GM12873 (cell line): ENCODE results near the gene NRTN.

Experiments used
- TF ChIP-seq, protein P1 (sequence below): IDR thresholded peaks from 2 replicates; pipeline ENCODE4 v1.5.1; 2012; ENCODE audit warnings: low read depth, mild to moderate bottlenecking, moderate library complexity, low read length, control low read depth; ENCODE audit not compliant: insufficient read depth; ENCODE audit errors: missing control alignments

Gene NRTN

DNA sequence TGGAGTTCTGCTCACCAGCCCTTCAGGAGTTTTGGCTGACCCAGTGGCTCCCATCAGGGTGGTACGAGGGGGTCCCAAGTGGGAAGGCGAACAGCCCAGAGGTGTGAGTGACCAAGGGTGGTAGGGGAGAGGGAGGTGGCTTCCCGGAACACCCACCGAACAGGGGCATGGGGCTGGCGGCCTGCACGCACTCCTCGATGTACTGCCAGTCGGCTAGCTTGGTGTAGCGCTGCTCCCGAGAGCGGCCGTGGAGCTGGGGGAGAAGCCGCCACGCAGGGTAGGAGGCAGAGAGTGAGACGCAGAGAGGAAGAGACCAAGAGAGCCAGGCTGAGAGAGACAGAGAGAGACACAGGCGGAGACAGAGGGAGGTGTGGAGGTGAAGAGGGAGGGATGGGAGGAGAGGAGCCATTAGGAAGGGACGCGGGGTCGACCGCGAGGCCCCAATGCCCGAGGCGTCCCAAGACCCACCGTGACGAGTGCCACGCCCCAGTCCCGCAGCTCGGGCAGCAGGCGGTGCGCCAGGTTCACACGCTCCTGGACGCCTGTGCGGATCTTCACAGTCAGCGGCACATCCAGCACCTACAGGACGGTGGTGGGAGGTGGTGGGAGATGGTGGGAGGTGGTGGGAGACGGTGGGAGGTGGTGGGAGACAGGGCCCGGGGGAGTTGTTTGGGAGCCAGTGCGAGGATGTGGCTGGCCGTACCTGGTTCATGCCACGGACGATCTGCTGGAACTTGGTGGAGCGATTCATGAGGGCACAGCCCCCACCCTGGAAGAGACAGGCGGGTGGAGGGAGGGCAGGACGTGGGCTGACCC, 18.1 kb upstream of the NRTN start:
- TF ChIP-seq, protein P1, sequence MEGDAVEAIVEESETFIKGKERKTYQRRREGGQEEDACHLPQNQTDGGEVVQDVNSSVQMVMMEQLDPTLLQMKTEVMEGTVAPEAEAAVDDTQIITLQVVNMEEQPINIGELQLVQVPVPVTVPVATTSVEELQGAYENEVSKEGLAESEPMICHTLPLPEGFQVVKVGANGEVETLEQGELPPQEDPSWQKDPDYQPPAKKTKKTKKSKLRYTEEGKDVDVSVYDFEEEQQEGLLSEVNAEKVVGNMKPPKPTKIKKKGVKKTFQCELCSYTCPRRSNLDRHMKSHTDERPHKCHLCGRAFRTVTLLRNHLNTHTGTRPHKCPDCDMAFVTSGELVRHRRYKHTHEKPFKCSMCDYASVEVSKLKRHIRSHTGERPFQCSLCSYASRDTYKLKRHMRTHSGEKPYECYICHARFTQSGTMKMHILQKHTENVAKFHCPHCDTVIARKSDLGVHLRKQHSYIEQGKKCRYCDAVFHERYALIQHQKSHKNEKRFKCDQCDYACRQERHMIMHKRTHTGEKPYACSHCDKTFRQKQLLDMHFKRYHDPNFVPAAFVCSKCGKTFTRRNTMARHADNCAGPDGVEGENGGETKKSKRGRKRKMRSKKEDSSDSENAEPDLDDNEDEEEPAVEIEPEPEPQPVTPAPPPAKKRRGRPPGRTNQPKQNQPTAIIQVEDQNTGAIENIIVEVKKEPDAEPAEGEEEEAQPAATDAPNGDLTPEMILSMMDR: no peak

DNA sequence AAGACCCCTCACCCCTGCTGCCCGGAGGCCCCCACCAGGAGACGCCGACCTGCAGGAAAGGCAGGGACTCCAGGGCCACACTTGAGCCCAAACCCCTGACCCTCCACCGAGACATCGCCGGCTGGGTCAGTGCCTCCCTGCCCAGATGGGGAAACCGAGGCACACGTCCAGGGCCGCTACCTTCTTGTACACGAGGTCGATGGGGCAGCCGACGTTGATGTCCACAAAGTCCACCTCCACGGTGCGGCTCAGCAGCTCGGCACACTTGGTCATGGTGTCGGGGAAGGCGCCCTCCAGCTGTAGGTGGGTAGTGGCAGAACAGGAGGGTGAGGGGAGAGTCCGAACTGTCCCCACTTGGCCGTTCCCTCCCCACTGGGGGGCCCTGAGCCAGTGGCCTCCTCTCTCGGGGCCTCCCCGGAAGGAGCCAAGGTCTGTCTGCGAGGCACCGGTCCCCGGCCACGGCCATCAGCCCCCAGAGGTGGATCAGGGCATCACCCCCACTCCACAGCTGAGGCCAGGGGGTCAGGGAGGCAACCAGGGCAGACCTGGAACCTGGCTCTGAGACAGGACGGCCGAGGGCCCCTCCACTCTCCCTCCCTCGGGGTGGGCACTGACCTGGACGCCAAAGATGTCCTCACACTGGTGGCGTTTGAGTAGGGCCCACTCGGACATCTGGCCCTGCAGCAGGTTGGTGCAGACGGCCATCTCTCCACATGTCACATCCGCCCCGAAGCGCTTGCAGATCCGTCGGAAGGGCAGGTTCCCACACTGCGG, 17.3 kb upstream of the NRTN start:
- TF ChIP-seq, protein P1: no peak

DNA sequence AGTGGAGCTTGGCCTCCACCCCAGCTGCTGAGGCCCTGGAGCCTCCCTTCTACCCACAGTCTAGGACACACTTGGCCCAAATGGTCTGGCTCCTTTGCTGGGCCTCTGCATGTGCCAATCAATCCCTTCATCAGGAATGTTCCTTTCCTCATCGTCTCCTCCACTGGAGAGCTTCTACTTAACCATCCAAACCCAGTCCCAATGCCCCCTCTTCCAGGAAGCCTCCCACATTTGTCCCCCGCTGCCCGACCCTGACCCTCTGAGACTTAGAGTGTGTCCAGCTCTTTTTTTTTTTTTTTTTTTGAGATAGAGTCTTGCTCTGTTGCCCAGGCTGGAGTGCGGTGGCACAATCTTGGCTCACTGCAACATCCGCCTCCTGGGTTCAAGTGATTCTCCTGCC, 16.4 kb upstream of the NRTN start:
- TF ChIP-seq, protein P1: no peak

DNA sequence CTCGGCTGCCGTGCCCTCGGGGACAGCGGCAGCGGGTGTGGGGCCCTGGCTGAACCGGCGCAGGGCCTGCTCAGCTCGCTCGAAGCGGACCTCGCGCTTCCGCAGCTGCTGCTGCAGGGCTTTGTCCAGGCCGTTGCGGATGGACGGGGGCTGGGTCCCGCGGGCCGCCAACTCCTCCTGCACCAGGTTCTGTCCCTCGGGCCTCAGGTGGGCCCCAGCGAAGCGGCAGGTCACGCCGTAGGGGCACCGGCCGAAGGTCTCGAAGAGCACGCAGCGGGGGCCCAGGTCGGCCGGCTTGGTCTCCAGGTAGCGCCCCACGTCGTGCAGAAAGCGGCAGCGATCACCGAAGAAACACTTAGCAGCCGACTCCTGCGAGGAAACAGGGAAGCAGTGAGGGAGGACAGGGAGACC, 15.5 kb upstream of the NRTN start:
- TF ChIP-seq, protein P1: no peak

DNA sequence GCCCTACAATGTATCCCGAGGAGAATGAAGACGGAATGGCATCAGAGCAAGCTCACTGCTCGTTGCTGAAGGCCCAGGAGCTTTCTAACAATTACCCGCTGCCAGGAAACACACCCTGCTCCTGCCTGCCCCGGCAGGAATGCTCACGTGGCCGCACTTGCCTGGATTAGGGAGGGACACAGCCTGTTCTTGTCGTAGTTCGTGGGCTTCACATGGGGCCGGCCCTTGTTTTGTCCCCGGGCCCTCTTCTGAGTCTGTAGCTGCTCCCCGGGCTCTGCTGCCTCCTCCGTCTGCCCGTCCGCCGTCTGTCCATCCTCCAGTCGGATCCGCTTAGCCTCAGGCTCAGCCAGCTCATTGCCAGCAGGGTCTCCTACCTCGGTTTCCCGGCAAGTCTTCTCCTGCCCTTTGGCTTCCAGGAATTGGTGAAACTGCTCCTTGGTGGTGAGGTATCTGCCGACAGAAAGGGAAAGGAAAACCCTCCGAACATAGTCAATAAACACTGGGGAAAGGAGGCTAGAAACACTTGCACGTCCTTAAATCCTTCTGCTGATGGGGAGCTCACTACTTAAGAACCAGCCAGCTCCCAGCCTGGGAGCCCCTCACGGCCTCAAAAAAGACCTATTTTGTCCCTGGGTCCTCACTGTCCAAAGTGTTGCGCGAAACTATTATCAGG, 14.8 kb upstream of the NRTN start:
- TF ChIP-seq, protein P1: no peak

DNA sequence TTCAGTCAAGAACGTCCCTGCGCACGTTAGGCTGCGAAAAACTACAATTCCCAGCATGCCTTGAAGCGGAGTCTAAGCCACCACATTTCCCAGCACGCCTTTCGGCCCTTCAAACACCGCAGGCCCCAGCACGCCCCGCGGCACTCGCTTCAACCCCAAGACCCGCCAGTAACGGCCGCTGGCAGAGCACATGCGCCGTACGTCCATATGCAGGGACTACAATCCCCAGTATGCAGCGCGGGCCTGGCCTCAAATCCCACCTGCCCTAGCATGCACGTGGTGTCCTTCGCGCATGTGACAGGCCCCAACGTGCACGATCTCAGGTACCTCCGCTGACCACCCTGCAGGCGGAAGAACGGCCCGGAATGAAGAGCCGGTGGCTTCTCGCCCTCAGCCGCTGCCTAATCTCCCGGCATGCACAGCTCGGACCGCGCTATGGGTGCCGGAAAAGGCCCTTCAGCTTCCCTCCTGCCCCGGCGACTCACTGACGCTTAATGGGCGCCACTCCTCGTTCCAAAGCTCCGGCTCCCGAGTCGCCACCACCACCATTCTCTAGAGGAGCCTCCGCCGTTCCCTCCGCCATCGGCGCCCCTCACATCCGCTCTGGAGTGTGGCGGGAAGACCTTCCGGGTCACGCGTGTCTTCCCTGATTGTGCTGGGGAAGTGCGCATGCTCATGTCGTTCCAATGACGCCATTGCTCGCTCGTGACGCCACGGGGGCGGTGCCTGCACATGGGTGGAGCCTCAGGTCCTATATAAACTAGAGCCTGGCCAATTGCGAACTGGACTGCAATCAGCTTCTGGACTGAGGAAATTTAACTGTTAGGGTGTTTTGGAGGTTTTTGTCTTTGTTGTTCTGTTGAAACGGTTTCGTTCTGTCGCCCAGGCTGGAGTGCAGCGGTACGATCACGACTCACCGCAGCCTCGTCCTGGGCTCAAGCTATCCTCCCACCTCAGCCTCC, 14.0 kb upstream of the NRTN start, which contains the start of gene DUS3L:
Gene DUS3L, minus strand, starts transcription at position 605 of the 962 bp plus-strand sequence. Its CDS starts 22 bp downstream, at position 583.
- TF ChIP-seq, protein P1: no peak
